ENCODE data around the gene TSEN54. TPM values are rescaled to one million over a fixed set of nuclear protein-coding genes. Genes with fewer than 3 reads are reported as not detected.
"Not testable (repeated sequence)": the region's sequence is repeated elsewhere in the genome, so short reads cannot be mapped to it uniquely, and the experiment has no call there.

TSEN54 gene
- total and polyA plus RNA-seq, 4 donors: 9.1 to 15.1 (median 12.3) TPM

GRCh38 chr17:75476752-75477489 lies 39.4 kb upstream of the TSEN54 start:
- Histone ChIP-seq H3K4me3 (ENCODE audit: low read depth in 1 of 3, low read length in 3 of 3) (no peak overlapping the region), H3K27me3 (ENCODE audit: control insufficient read depth in 4 of 4, insufficient read depth in 4 of 4, low read length in 3 of 4) (no peaks in the 10 kb centered on the region), H3K36me3 (ENCODE audit: control insufficient read depth in 4 of 4, insufficient read depth in 3 of 4, low read depth in 1 of 4, low read length in 3 of 4) (peaks cover 0 to 7% (median 3%) of the 10 kb centered on the region in 4 donors), H3K9ac (ENCODE audit: low read depth in 1 of 2, low read length in 2 of 2) (no peak overlapping the region), H3K4me1 (ENCODE audit: control insufficient read depth in 4 of 4, insufficient read depth in 4 of 4, low read length in 3 of 4) (peaks cover 0 to 24% (median 10%) of the 10 kb centered on the region in 4 donors), H3K9me3 (ENCODE audit: control insufficient read depth in 4 of 4, low read length in 3 of 4) (no peaks in the 10 kb centered on the region), H3K27ac (ENCODE audit: low read depth in 1 of 2, low read length in 2 of 2) (no peak overlapping the region)
- 67% methylated on average over 11 of the region's 11 CpGs for WGBS
- no peak for TF ChIP-seq EGR1 (IDR thresholded peaks at IDR 0.05; ENCODE audit: low read depth in 2 of 2)
- no peak for TF ChIP-seq REST (IDR thresholded peaks at IDR 0.05)
- TF ChIP-seq, protein P1, sequence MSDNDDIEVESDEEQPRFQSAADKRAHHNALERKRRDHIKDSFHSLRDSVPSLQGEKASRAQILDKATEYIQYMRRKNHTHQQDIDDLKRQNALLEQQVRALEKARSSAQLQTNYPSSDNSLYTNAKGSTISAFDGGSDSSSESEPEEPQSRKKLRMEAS (IDR thresholded peaks at IDR 0.05): no peak
- TF ChIP-seq HNF4G (IDR thresholded peaks at IDR 0.05): no peak
- TF ChIP-seq SP1 (IDR thresholded peaks at IDR 0.05): no peak
- no peak for TF ChIP-seq RAD21 (IDR thresholded peaks at IDR 0.05)
- no peak for DNase-seq (ENCODE audit: low spot score)

GRCh38 chr17:75477490-75477862 lies 38.9 kb upstream of the TSEN54 start:
- H3K4me1 ChIP-seq (ENCODE audit: control insufficient read depth in 4 of 4, insufficient read depth in 4 of 4, low read length in 3 of 4): peaks cover 0 to 24% (median 8%) of the 10 kb centered on the region in 4 donors
- not testable (repeated sequence) for H3K9ac ChIP-seq (ENCODE audit: low read depth in 1 of 2, low read length in 2 of 2); H3K9me3 ChIP-seq (ENCODE audit: control insufficient read depth in 4 of 4, low read length in 3 of 4); H3K4me3 ChIP-seq (ENCODE audit: low read depth in 1 of 3, low read length in 3 of 3); H3K27me3 ChIP-seq (ENCODE audit: control insufficient read depth in 4 of 4, insufficient read depth in 4 of 4, low read length in 3 of 4); H3K27ac ChIP-seq (ENCODE audit: low read depth in 1 of 2, low read length in 2 of 2); H3K36me3 ChIP-seq (ENCODE audit: control insufficient read depth in 4 of 4, insufficient read depth in 3 of 4, low read depth in 1 of 4, low read length in 3 of 4); DNase-seq (ENCODE audit: low spot score)
- WGBS: 82% methylated on average over 11 of the region's 11 CpGs

- H3K9me3 ChIP-seq (ENCODE audit: control insufficient read depth in 4 of 4, low read length in 3 of 4): no peaks in the 10 kb centered on the region
- TF ChIP-seq NR2F2 (IDR thresholded peaks at IDR 0.05) (no peak), SP1 (IDR thresholded peaks at IDR 0.05) (no peak)
- H3K27me3 ChIP-seq (ENCODE audit: control insufficient read depth in 4 of 4, insufficient read depth in 4 of 4, low read length in 3 of 4): no peaks in the 10 kb centered on the region
- no peak overlapping the region for H3K9ac ChIP-seq (ENCODE audit: low read depth in 1 of 2, low read length in 2 of 2)
- DNase-seq (ENCODE audit: low spot score): no peak
- H3K36me3 ChIP-seq (ENCODE audit: control insufficient read depth in 4 of 4, insufficient read depth in 3 of 4, low read depth in 1 of 4, low read length in 3 of 4): no peaks in the 10 kb centered on the region
- 78% methylated on average over 7 of the region's 7 CpGs for whole genome bisulfite sequencing
- H3K4me3 ChIP-seq (ENCODE audit: low read depth in 1 of 3, low read length in 3 of 3): no peak overlapping the region
- peak overlapping the region in 1 of 2 donors; percentile 1 for H3K27ac ChIP-seq (ENCODE audit: low read depth in 1 of 2, low read length in 2 of 2)
- H3K4me1 ChIP-seq (ENCODE audit: control insufficient read depth in 4 of 4, insufficient read depth in 4 of 4, low read length in 3 of 4): peaks cover 0 to 24% (median 8%) of the 10 kb centered on the region in 4 donors
Observed at GRCh38 chr17:75478508-75478907, 37.8 kb upstream of the TSEN54 start.

- peaks cover 0 to 2% (median 0%) of the 10 kb centered on the region in 4 donors for H3K36me3 ChIP-seq (ENCODE audit: control insufficient read depth in 4 of 4, insufficient read depth in 3 of 4, low read depth in 1 of 4, low read length in 3 of 4)
- WGBS: 93% methylated on average over 6 of the region's 6 CpGs
- H3K27me3 ChIP-seq (ENCODE audit: control insufficient read depth in 4 of 4, insufficient read depth in 4 of 4, low read length in 3 of 4): no peaks in the 10 kb centered on the region
- no peaks in the 10 kb centered on the region for H3K9me3 ChIP-seq (ENCODE audit: control insufficient read depth in 4 of 4, low read length in 3 of 4)
- no peak for DNase-seq (ENCODE audit: low spot score)
- H3K4me3 ChIP-seq (ENCODE audit: low read depth in 1 of 3, low read length in 3 of 3): no peak overlapping the region
- H3K4me1 ChIP-seq (ENCODE audit: control insufficient read depth in 4 of 4, insufficient read depth in 4 of 4, low read length in 3 of 4): peaks cover 0 to 24% (median 8%) of the 10 kb centered on the region in 4 donors
- no peak overlapping the region for H3K27ac ChIP-seq (ENCODE audit: low read depth in 1 of 2, low read length in 2 of 2)
- peak overlapping the region in 1 of 2 donors; percentile 12 for H3K9ac ChIP-seq (ENCODE audit: low read depth in 1 of 2, low read length in 2 of 2)
- no peak for TF ChIP-seq REST (IDR thresholded peaks at IDR 0.05)
- no peak for TF ChIP-seq FOXA1 (IDR thresholded peaks at IDR 0.05)
- TF ChIP-seq SP1 (IDR thresholded peaks at IDR 0.05): no peak
- TF ChIP-seq NR2F2 (IDR thresholded peaks at IDR 0.05): no peak
- no peak for TF ChIP-seq JUND (IDR thresholded peaks at IDR 0.05)
- no peak for TF ChIP-seq HNF4A (conservative IDR thresholded peaks at IDR 0.05)
- TF ChIP-seq RXRA (IDR thresholded peaks at IDR 0.05): no peak
- TF ChIP-seq, protein P2, sequence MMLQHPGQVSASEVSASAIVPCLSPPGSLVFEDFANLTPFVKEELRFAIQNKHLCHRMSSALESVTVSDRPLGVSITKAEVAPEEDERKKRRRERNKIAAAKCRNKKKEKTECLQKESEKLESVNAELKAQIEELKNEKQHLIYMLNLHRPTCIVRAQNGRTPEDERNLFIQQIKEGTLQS (IDR thresholded peaks at IDR 0.05): no peak
- no peak for TF ChIP-seq ZBTB33 (IDR thresholded peaks at IDR 0.05)
- no peak for TF ChIP-seq RAD21 (IDR thresholded peaks at IDR 0.05)
Observed at GRCh38 chr17:75480281-75480680, 36.0 kb upstream of the TSEN54 start.
